SK-N-SH treated with all-trans-retinoic acid at 6 μM for 48 hours (cell line): ENCODE results near the gene PTCD3.

Source experiments
- ATAC-seq: fragments of 200-7000 bp; cut with Tn5 transposase; 3 replicates; pipeline ENCODE4 v1.9.1; 2020; ENCODE audit warnings: mild to moderate bottlenecking, moderate library complexity
- ARNTL ChIP-seq: fragments of 450-650 bp; formaldehyde crosslinking; IDR thresholded peaks from 2 replicates; pipeline ENCODE4 v1.5.0; 2020; ENCODE audit warnings: low read depth, mild to moderate bottlenecking, moderate library complexity, borderline replicate concordance
- BACH2 ChIP-seq: fragments of 250-450 bp; sonication (Bioruptor Pico); IDR thresholded peaks from 2 replicates; pipeline ENCODE4 v1.9.0; 2021; ENCODE audit warnings: mild to moderate bottlenecking, borderline replicate concordance
- CREB5 ChIP-seq: fragments of 250-450 bp; sonication (Bioruptor Pico); IDR thresholded peaks from 2 replicates; pipeline ENCODE4 v1.5.1; 2020; ENCODE audit warnings: low read depth, mild to moderate bottlenecking, moderate library complexity
- CSDC2 ChIP-seq: fragments of 250-450 bp; sonication (Bioruptor Pico); IDR thresholded peaks from 2 replicates; pipeline ENCODE4 v1.5.0; 2020; ENCODE audit warnings: mild to moderate bottlenecking, moderate library complexity
- ESRRG ChIP-seq: fragments of 250-450 bp; sonication (Bioruptor Pico); IDR thresholded peaks from 2 replicates; pipeline ENCODE4 v1.6.1; 2021; ENCODE audit warnings: mild to moderate bottlenecking
- GLIS3 ChIP-seq: fragments of 250-450 bp; sonication (Bioruptor Pico); IDR thresholded peaks from 2 replicates; pipeline ENCODE4 v1.5.0; 2020; ENCODE audit warnings: mild to moderate bottlenecking, moderate library complexity
- OSR1 ChIP-seq: fragments of 250-450 bp; sonication (Bioruptor Pico); IDR thresholded peaks from 2 replicates; pipeline ENCODE4 v1.8.0; 2022; ENCODE audit warnings: moderate library complexity, mild to moderate bottlenecking, inconsistent platforms
- PATZ1 ChIP-seq: fragments of 250-450 bp; sonication (Bioruptor Pico); IDR thresholded peaks from 2 replicates; pipeline ENCODE4 v1.8.0; 2020; ENCODE audit warnings: mild to moderate bottlenecking, moderate library complexity, borderline replicate concordance
- PPARA ChIP-seq: fragments of 250-450 bp; sonication (Bioruptor Pico); IDR thresholded peaks from 2 replicates; pipeline ENCODE4 v1.5.0; 2020; ENCODE audit warnings: mild to moderate bottlenecking, borderline replicate concordance
- RARB ChIP-seq: fragments of 250-450 bp; sonication (Bioruptor Pico); IDR thresholded peaks from 2 replicates; pipeline ENCODE4 v1.8.0; 2021; ENCODE audit warnings: mild to moderate bottlenecking, moderate library complexity
- SNAI2 ChIP-seq: fragments of 250-450 bp; sonication (Bioruptor Pico); IDR thresholded peaks from 2 replicates; pipeline ENCODE4 v1.5.0; 2020; ENCODE audit warnings: mild to moderate bottlenecking, moderate library complexity
- TCF4 ChIP-seq: fragments of 250-450 bp; sonication (Bioruptor Pico); IDR thresholded peaks from 2 replicates; pipeline ENCODE4 v1.8.0; 2021; ENCODE audit warnings: mild to moderate bottlenecking, moderate library complexity, borderline replicate concordance
- TOX ChIP-seq: fragments of 250-450 bp; sonication (Bioruptor Pico); IDR thresholded peaks from 2 replicates; pipeline ENCODE4 v1.8.0; 2021; ENCODE audit warnings: mild to moderate bottlenecking, moderate library complexity, borderline replicate concordance
- TSHZ2 ChIP-seq: fragments of 250-450 bp; sonication (Bioruptor Pico); IDR thresholded peaks from 2 replicates; pipeline ENCODE4 v1.5.0; 2020; ENCODE audit warnings: mild to moderate bottlenecking, moderate library complexity
- ZC3H10 ChIP-seq: fragments of 250-450 bp; sonication (Bioruptor Pico); IDR thresholded peaks from 2 replicates; pipeline ENCODE4 v1.5.1; 2021; ENCODE audit warnings: mild to moderate bottlenecking, moderate library complexity
- ZFP30 ChIP-seq: fragments of 450-650 bp; formaldehyde crosslinking; IDR thresholded peaks from 2 replicates; pipeline ENCODE4 v1.5.0; 2022; ENCODE audit warnings: mild to moderate bottlenecking, moderate library complexity
- ZNF565 ChIP-seq: fragments of 450-650 bp; formaldehyde crosslinking; conservative IDR thresholded peaks from 2 replicates; pipeline ENCODE4 v1.5.0; 2020; ENCODE audit warnings: low read depth, mild to moderate bottlenecking, moderate library complexity
- ZNF70 ChIP-seq: fragments of 450-650 bp; formaldehyde crosslinking; IDR thresholded peaks from 2 replicates; pipeline ENCODE4 v1.5.0; 2020; ENCODE audit warnings: mild to moderate bottlenecking, moderate library complexity
- ZNF8 ChIP-seq: fragments of 450-650 bp; formaldehyde crosslinking; IDR thresholded peaks from 2 replicates; pipeline ENCODE4 v1.5.0; 2020; ENCODE audit warnings: mild to moderate bottlenecking, moderate library complexity
- TF ChIP-seq, protein P1 (sequence below): fragments of 250-450 bp; sonication (Bioruptor Pico); IDR thresholded peaks from 2 replicates; pipeline ENCODE4 v1.8.0; 2021; ENCODE audit warnings: low read depth, mild to moderate bottlenecking, moderate library complexity, borderline replicate concordance

Gene PTCD3

DNA sequence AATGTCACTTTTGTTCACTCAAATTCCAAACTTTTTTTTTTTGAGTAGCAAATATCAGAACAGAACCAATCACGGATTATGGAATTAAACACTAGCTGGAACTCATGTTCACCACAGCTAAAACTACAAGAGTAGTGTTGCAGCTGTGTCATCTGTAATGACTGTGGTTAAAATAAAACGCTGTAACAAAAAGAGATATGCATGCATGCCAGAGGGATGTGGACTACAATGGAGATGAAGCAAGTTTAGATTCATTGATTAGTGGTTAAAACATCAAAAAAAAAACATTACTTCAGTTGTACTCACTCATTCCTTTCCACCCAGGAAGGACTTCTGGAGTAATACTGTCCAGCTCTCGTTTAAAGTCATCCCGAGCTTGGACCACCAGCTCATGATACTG, 52.3 kb downstream of the PTCD3 start:
- TF ChIP-seq, protein P1, sequence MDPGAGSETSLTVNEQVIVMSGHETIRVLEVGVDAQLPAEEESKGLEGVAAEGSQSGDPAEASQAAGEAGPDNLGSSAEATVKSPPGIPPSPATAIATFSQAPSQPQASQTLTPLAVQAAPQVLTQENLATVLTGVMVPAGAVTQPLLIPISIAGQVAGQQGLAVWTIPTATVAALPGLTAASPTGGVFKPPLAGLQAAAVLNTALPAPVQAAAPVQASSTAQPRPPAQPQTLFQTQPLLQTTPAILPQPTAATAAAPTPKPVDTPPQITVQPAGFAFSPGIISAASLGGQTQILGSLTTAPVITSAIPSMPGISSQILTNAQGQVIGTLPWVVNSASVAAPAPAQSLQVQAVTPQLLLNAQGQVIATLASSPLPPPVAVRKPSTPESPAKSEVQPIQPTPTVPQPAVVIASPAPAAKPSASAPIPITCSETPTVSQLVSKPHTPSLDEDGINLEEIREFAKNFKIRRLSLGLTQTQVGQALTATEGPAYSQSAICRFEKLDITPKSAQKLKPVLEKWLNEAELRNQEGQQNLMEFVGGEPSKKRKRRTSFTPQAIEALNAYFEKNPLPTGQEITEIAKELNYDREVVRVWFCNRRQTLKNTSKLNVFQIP (CRISPR knock-in tag): no peak
- TF ChIP-seq ZC3H10 (CRISPR knock-in tag): no peak
- no peak for TF ChIP-seq ZNF8
- TF ChIP-seq ESRRG (CRISPR knock-in tag): no peak
- TF ChIP-seq ZFP30 (CRISPR knock-in tag): no peak
- TF ChIP-seq ARNTL (CRISPR knock-in tag): no peak
- no peak for TF ChIP-seq BACH2
- TF ChIP-seq OSR1 (CRISPR knock-in tag): no peak
- TF ChIP-seq CSDC2 (CRISPR knock-in tag): no peak
- no peak for TF ChIP-seq TSHZ2
- no peak for TF ChIP-seq GLIS3 (CRISPR knock-in tag)
- TF ChIP-seq RARB: no peak
- no peak for TF ChIP-seq TCF4 (CRISPR knock-in tag)
- no peak for TF ChIP-seq SNAI2 (CRISPR knock-in tag)
- no peak for TF ChIP-seq PATZ1 (CRISPR knock-in tag)
- TF ChIP-seq ZNF565 (CRISPR knock-in tag): no peak
- no peak for TF ChIP-seq ZNF70
- TF ChIP-seq TOX (CRISPR knock-in tag): no peak
- no peak for ATAC-seq

DNA sequence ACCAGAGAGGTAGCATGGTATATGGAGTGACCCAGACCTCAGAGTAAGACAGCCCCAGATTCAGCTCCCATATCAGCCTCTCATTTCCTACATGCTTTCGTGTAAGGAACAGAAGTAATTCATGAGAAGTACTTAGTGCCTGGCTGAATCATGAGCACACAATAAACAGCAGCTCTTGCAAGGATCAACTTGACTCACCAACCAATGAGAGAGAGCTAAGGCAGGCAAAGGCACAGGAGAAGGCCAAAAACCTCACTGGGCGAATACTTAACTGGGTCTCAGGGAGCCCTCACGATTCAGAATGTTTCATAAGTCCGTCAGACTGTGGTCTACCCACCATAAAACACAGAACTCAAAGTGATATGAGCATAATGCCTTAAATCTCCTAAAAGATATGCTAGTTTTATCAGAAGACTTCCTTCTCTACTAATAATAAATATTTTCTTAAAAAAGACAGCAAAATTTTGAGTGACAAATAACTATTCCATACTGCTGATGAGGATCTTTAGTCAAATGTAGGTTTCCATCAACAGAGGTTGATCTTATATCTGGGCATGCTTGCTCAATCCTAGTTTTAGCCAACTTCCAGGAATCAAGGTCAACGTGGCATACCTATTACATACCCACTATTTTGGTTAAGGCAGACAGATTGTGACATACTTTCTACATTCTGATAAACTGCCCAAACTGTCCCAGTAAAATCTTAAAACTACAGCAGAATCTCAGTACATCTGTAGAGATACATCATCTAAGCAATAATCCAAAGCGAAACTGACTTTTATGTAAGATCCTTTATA, 54.3 kb downstream of the PTCD3 start:
- ATAC-seq: no peak
- TF ChIP-seq PPARA (CRISPR knock-in tag): no peak
- no peak for TF ChIP-seq CREB5 (CRISPR knock-in tag)
- TF ChIP-seq PATZ1 (CRISPR knock-in tag): no peak
- no peak for TF ChIP-seq ZC3H10 (CRISPR knock-in tag)
- no peak for TF ChIP-seq TCF4 (CRISPR knock-in tag)
- no peak for TF ChIP-seq BACH2

- TF ChIP-seq PATZ1 (CRISPR knock-in tag): no peak
- no peak for TF ChIP-seq ZC3H10 (CRISPR knock-in tag)
- TF ChIP-seq TSHZ2: no peak
- TF ChIP-seq, protein P1 (CRISPR knock-in tag): no peak
- TF ChIP-seq RARB: no peak
- no peak for TF ChIP-seq TCF4 (CRISPR knock-in tag)
- no peak for TF ChIP-seq GLIS3 (CRISPR knock-in tag)
- ATAC-seq: no peak
These were observed 64.4 kb downstream of the PTCD3 start for GRCh38 chr2:86170449-86170848.
